ENCODE measurements around the gene CLEC4M. TPM values are rescaled to one million over a fixed set of nuclear protein-coding genes. Genes with fewer than 3 reads are reported as not detected.

Gene CLEC4M
- polyA plus RNA-seq, 1 donor (not counting 4 experiments of a cell fraction or from before 2014, with no cell fraction given) = not detected

GRCh38 chr19:7748756-7749155, 14.3 kb upstream of the CLEC4M start:
- TF ChIP-seq EZH2 (IDR thresholded peaks at IDR 0.05; ENCODE audit: low read length) (no peak), CTCF (optimal IDR thresholded peaks at IDR 0.05 in 1 of 3, IDR thresholded peaks at IDR 0.05 in 1 of 3, conservative IDR thresholded peaks at IDR 0.05 in 1 of 3; ENCODE audit: extremely low read depth in 1 of 3, insufficient read depth in 2 of 3, low read length in 3 of 3) (peak; percentile 36 to 63 (median 62))
- DNase-seq (ENCODE audit: low read depth, low spot score) = no peak
- no peak overlapping the region for H3K27ac ChIP-seq (ENCODE audit: control insufficient read depth, insufficient read depth, low read length)

DNA sequence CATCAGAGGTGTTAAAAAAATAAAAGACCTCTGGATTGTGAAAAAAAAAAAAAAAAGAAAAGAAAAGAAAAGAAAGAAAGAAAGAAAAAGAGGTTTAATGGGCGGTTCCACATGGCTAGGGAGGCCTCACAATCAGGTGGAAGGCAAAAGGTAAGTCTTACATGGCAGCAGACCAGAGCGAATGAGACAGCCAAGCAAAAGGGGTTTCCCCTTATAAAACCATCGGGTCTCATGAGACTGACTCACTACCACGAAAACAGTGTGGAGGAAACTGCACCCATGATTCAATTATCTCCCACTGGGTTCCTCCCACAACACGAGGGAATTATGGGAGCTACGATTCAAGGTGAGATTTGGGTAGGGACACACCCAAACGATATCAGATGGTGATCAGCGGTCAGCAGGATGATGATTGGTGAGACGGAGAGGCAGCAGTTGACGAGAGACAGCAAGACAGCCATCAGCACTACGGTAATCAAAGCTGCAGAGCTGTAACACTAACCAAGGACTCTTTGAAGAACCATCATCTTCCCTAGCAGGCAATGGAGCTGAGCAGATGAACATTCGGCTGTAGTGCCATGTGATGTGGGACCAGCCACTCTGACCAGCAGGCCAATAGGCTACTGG, 11.8 kb upstream of the CLEC4M start:
- DNase-seq (ENCODE audit: low read depth, low spot score) = no peak
- Histone ChIP-seq H3K27me3 (ENCODE audit: control insufficient read depth, extremely low read depth, insufficient read depth, low read length) (no peaks in the 10 kb centered on the region), H3K9ac (ENCODE audit: control insufficient read depth, extremely low read depth, insufficient read depth, low read length) (no peak overlapping the region), H3K9me1 (ENCODE audit: control insufficient read depth, extremely low read depth, insufficient read depth, low read length) (no peaks in the 10 kb centered on the region), H3K36me3 (ENCODE audit: control insufficient read depth in 2 of 2, extremely low read depth in 1 of 2, insufficient read depth in 2 of 2, low read length in 2 of 2) (no peaks in the 10 kb centered on the region), H3K4me2 (ENCODE audit: control insufficient read depth, extremely low read depth, insufficient read depth, low read depth, low read length) (no peak overlapping the region), H3K4me1 (ENCODE audit: control insufficient read depth, extremely low read depth, insufficient read depth, low read length) (no peaks in the 10 kb centered on the region), H3K4me3 (ENCODE audit: control insufficient read depth in 2 of 3, extremely low read depth in 1 of 3, insufficient read depth in 2 of 3, low read depth in 1 of 3, low read length in 3 of 3) (no peak overlapping the region), H2AFZ (ENCODE audit: control insufficient read depth, low read length) (no peak overlapping the region), H3K79me2 (ENCODE audit: control insufficient read depth, insufficient read depth, low read length) (no peaks in the 10 kb centered on the region), H4K20me1 (ENCODE audit: control insufficient read depth, extremely low read depth, insufficient read depth, low read length) (no peaks in the 10 kb centered on the region), H3K9me3 (ENCODE audit: control insufficient read depth, low read depth, low read length) (no peaks in the 10 kb centered on the region), H3K27ac (ENCODE audit: control insufficient read depth, insufficient read depth, low read length) (no peak overlapping the region)
- TF ChIP-seq EZH2 (IDR thresholded peaks at IDR 0.05; ENCODE audit: low read length) (no peak), CTCF (optimal IDR thresholded peaks at IDR 0.05 in 1 of 3, IDR thresholded peaks at IDR 0.05 in 1 of 3, conservative IDR thresholded peaks at IDR 0.05 in 1 of 3; ENCODE audit: extremely low read depth in 1 of 3, insufficient read depth in 2 of 3, low read length in 3 of 3) (no peak)
- dilution Hi-C loops (cut with MboI; ENCODE audit: extremely low pct_ligation_motif_present, low sequenced_read_pairs) = no loop called here
- peak; percentile 29 for FAIRE-seq

More at GRCh38 chr19:7748756-7749155, 14.3 kb upstream of the CLEC4M start:
- dilution Hi-C loops (cut with MboI; ENCODE audit: extremely low pct_ligation_motif_present, low sequenced_read_pairs) = no loop called here
- Histone ChIP-seq H3K79me2 (ENCODE audit: control insufficient read depth, insufficient read depth, low read length) (no peaks in the 10 kb centered on the region), H4K20me1 (ENCODE audit: control insufficient read depth, extremely low read depth, insufficient read depth, low read length) (no peaks in the 10 kb centered on the region), H3K4me3 (ENCODE audit: control insufficient read depth in 2 of 3, extremely low read depth in 1 of 3, insufficient read depth in 2 of 3, low read depth in 1 of 3, low read length in 3 of 3) (no peak overlapping the region), H3K4me1 (ENCODE audit: control insufficient read depth, extremely low read depth, insufficient read depth, low read length) (no peaks in the 10 kb centered on the region), H3K9ac (ENCODE audit: control insufficient read depth, extremely low read depth, insufficient read depth, low read length) (no peak overlapping the region), H3K27me3 (ENCODE audit: control insufficient read depth, extremely low read depth, insufficient read depth, low read length) (no peaks in the 10 kb centered on the region), H3K36me3 (ENCODE audit: control insufficient read depth in 2 of 2, extremely low read depth in 1 of 2, insufficient read depth in 2 of 2, low read length in 2 of 2) (no peaks in the 10 kb centered on the region), H2AFZ (ENCODE audit: control insufficient read depth, low read length) (no peak overlapping the region), H3K4me2 (ENCODE audit: control insufficient read depth, extremely low read depth, insufficient read depth, low read depth, low read length) (no peak overlapping the region), H3K9me1 (ENCODE audit: control insufficient read depth, extremely low read depth, insufficient read depth, low read length) (no peaks in the 10 kb centered on the region), H3K9me3 (ENCODE audit: control insufficient read depth, low read depth, low read length) (no peaks in the 10 kb centered on the region)
- FAIRE-seq = peak; percentile 23
